ES-I3 (cell line): ENCODE measurements around the gene SSH3.

ENCODE experiments used
- H3K36me3 ChIP-seq: 2 replicates; pipeline ENCODE4 v1.6.1; 2013; ENCODE audit warnings: mild to moderate bottlenecking, low read length, control low read depth, moderate library complexity; ENCODE audit not compliant: insufficient read depth
- H3K4me1 ChIP-seq: 2 replicates; pipeline ENCODE4 v1.6.1; 2013; ENCODE audit warnings: mild to moderate bottlenecking, control low read depth, low read length; ENCODE audit not compliant: insufficient read depth
- H3K9ac ChIP-seq: 2 replicates; pipeline ENCODE4 v1.6.1; 2013; ENCODE audit warnings: low read depth, mild to moderate bottlenecking, low read length, moderate library complexity
- H3K9me3 ChIP-seq: 2 replicates; pipeline ENCODE4 v1.6.1; 2013; ENCODE audit warnings: mild to moderate bottlenecking, low read length, moderate library complexity; ENCODE audit not compliant: control insufficient read depth, insufficient read depth

Gene SSH3

DNA sequence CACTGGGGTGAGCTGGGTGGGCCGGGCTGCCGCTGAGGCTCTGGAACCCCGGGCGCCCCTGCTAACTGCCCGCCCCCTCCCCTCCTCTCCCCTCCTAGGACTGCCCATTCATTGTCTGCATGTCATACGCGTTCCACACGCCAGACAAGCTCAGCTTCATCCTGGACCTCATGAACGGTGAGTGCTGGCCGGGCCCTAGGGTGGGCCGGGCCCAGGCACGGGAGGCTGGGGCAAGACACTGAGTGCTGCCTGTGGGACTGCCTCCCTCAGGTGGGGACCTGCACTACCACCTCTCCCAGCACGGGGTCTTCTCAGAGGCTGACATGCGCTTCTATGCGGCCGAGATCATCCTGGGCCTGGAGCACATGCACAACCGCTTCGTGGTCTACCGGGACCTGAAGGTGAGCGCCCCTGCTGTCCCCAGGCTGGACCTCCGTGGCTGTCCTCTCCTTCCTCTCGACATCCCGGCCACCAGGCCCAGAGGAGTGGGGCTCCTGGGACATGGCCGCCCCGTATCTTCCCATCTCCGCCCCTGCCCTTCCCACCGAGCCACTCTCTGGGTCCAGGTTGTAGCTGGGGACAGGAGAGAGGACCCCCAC lies 21.7 kb upstream of the SSH3 start:
- H3K36me3 ChIP-seq: peaks cover 4% of the 10 kb centered on the region
- no peaks in the 10 kb centered on the region for H3K9me3 ChIP-seq
- peaks cover 14% of the 10 kb centered on the region for H3K4me1 ChIP-seq
- H3K9ac ChIP-seq: no peak overlapping the region

DNA sequence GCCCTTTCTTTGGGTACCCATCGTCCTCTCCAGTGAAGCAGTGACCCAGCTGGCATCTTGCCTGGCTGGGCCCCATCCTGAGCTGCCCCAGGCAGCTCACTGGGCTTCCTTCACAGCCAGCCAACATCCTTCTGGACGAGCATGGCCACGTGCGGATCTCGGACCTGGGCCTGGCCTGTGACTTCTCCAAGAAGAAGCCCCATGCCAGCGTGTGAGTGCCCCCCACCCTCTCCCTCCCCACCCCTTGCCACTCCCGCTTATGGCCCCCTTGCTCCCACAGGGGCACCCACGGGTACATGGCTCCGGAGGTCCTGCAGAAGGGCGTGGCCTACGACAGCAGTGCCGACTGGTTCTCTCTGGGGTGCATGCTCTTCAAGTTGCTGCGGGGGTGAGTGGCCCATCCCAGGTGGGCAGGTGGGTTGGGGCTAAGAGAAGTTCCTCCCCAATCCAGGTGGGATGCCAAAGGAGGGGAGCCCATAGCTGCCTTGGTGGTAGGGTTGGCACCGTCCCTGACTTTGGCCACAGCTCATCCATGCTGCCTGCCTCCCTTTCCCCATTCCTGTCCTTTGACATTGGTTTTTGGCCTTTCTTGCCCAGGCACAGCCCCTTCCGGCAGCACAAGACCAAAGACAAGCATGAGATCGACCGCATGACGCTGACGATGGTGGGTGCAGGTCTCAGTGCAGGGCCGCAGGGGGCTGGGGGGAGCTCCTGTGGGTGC lies 21.0 kb upstream of the SSH3 start:
- Histone ChIP-seq H3K4me1 (peaks cover 7% of the 10 kb centered on the region), H3K9ac (no peak overlapping the region), H3K36me3 (peaks cover 4% of the 10 kb centered on the region), H3K9me3 (no peaks in the 10 kb centered on the region)

DNA sequence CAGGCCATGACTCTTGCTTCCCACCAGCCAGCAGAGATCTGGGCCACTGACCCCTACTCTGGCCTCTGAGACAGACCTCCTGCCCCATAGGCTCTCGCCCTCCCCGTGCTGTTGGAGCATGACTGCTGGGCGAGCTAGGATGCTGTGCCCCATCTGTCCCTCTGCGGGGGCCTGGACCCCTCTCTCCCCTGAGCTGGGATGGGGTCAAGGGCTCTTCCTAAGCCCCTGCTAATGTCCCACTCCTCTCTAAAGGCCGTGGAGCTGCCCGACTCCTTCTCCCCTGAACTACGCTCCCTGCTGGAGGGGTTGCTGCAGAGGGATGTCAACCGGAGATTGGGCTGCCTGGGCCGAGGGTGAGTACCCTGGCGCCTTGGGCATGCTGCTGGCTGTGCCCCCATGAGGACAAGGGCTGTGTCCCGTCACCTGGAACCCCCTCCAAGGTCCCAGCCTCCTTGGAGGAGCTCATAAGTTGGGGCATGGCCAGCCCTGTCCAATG lies 20.4 kb upstream of the SSH3 start:
- H3K36me3 ChIP-seq: peaks cover 4% of the 10 kb centered on the region
- peaks cover 9% of the 10 kb centered on the region for H3K4me1 ChIP-seq
- no peaks in the 10 kb centered on the region for H3K9me3 ChIP-seq
- no peak overlapping the region for H3K9ac ChIP-seq

DNA sequence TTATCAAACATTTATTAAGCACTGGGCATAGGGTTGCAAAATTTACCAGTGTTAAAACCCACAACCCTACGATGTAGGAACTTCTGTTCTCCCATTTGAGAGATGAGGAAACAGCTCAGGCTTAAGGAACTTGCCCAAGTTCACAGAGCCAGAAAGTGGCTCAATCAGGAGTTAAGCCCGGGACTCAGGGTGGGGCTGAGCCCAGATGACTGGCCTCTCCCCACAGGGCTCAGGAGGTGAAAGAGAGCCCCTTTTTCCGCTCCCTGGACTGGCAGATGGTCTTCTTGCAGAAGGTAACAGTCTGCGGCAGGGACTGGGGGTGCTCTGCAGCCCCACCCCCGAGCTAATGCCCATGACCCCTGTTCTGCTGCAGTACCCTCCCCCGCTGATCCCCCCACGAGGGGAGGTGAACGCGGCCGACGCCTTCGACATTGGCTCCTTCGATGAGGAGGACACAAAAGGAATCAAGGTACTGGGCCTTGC lies 19.8 kb upstream of the SSH3 start:
- H3K36me3 ChIP-seq: peaks cover 4% of the 10 kb centered on the region
- peaks cover 9% of the 10 kb centered on the region for H3K4me1 ChIP-seq
- no peak overlapping the region for H3K9ac ChIP-seq
- no peaks in the 10 kb centered on the region for H3K9me3 ChIP-seq

DNA sequence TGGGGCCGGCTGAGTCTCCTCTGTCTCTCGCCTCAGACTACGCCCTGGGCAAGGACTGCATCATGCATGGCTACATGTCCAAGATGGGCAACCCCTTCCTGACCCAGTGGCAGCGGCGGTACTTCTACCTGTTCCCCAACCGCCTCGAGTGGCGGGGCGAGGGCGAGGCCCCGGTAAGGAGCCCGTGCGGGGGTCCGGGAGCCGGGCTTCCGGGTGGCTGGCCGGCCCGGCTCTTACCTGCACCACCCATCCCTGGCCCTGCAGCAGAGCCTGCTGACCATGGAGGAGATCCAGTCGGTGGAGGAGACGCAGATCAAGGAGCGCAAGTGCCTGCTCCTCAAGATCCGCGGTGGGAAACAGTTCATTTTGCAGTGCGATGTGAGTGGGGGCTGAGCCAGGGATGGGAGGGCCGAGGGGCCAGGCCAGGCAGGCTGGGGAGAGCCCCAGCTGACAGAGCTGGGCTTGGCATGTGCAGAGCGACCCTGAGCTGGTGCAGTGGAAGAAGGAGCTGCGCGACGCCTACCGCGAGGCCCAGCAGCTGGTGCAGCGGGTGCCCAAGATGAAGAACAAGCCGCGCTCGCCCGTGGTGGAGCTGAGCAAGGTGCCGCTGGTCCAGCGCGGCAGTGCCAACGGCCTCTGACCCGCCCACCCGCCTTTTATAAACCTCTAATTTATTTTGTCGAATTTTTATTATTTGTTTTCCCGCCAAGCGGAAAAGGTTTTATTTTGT lies 18.4 kb upstream of the SSH3 start:
- H3K36me3 ChIP-seq: peaks cover 2% of the 10 kb centered on the region; the same call in 1 of the 2 replicates
- no peak overlapping the region for H3K9ac ChIP-seq
- H3K9me3 ChIP-seq: no peaks in the 10 kb centered on the region
- peaks cover 9% of the 10 kb centered on the region for H3K4me1 ChIP-seq

DNA sequence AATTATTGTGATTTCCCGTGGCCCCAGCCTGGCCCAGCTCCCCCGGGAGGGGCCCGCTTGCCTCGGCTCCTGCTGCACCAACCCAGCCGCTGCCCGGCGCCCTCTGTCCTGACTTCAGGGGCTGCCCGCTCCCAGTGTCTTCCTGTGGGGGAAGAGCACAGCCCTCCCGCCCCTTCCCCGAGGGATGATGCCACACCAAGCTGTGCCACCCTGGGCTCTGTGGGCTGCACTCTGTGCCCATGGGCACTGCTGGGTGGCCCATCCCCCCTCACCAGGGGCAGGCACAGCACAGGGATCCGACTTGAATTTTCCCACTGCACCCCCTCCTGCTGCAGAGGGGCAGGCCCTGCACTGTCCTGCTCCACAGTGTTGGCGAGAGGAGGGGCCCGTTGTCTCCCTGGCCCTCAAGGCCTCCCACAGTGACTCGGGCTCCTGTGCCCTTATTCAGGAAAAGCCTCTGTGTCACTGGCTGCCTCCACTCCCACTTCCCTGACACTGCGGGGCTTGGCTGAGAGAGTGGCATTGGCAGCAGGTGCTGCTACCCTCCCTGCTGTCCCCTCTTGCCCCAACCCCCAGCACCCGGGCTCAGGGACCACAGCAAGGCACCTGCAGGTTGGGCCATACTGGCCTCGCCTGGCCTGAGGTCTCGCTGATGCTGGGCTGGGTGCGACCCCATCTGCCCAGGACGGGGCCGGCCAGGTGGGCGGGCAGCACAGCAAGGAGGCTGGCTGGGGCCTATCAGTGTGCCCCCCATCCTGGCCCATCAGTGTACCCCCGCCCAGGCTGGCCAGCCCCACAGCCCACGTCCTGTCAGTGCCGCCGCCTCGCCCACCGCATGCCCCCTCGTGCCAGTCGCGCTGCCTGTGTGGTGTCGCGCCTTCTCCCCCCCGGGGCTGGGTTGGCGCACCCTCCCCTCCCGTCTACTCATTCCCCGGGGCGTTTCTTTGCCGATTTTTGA lies 17.5 kb upstream of the SSH3 start:
- no peaks in the 10 kb centered on the region; the same call in 1 of the 2 replicates for H3K36me3 ChIP-seq
- H3K9ac ChIP-seq: no peak overlapping the region
- peaks cover 9% of the 10 kb centered on the region for H3K4me1 ChIP-seq

DNA sequence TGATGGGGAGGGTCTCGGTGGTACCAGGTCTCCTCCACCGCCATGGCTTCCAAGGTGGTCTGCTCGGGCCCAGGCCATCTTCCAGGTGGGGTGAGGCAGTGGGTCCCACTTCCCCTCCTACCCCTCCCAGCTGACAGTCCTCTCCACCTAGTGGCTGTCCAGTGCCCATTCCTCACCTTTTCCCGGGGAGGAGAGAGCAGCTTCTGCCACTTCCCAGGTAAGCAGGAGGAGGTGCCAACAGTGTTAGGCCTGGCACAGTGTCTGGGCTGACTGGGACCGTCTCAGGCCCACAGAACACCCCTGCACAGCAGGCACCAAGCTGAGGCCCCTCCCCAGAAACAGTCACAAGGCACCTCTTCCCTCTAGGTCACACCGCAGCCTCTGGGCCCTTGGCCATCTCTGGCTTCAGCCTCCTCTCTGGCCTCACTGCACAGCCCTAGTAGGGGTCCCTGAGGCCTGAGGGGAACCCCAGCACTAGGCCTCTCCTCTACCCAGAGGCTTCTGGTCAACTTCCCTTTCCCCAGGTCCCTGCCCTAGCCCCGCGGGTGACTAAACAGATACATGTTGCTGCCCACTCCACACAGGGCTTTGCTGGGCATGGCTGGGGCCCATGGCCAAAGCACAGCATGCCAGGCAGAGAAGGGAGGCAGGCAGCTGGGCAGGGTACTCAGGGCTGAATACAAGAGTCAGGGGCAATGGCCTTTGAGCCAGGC lies 16.6 kb upstream of the SSH3 start:
- Histone ChIP-seq H3K4me1 (peaks cover 9% of the 10 kb centered on the region), H3K9ac (no peak overlapping the region), H3K9me3 (no peaks in the 10 kb centered on the region), H3K36me3 (no peaks in the 10 kb centered on the region; the same call in 1 of the 2 replicates)

More for the DNA sequence above, 17.5 kb upstream of the SSH3 start:
- no peaks in the 10 kb centered on the region for H3K9me3 ChIP-seq

DNA sequence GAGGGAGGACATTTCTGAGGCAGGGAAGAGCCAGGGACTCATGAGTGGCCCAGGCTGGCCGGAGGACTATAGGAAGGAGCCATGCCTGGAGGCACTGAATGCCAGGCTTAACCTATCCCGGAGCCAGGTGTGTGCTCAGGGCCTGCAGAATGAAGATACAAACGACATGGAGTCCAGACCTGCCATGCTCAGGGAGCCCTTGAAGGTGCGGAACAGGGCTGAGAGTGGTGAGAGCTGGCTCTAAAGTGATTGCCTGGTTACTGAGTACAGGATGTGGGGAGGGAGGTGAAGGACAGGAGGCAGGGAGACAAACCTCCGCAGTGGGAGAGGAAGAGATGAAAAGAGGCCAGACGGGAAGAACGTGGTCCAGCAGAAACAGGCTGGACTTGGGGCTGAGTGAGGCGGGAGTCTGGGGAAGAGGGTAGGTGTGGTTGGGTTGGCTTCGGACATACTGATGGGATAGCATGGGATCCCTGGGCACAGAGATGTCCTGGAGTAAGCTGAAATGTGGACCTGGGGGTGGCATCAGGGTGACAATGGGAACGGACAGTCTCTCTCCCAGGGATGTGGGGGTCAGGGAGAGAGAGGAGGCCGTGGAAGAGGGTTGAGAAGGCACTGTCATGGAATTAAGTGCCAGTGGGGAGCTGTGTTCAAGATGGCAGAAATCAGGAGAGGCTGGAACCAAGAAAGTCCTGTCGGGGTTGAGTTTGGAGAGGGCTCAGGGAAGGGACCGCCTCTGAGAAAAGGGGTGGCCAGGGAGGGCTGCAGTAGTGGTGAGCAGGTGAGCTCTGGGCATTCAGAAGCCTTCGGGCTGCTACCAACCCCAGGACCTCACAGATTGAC lies 15.8 kb upstream of the SSH3 start:
- Histone ChIP-seq H3K9ac (peak overlapping the region; percentile 67), H3K36me3 (no peaks in the 10 kb centered on the region; the same call in 1 of the 2 replicates), H3K4me1 (peaks cover 9% of the 10 kb centered on the region), H3K9me3 (no peaks in the 10 kb centered on the region)

DNA sequence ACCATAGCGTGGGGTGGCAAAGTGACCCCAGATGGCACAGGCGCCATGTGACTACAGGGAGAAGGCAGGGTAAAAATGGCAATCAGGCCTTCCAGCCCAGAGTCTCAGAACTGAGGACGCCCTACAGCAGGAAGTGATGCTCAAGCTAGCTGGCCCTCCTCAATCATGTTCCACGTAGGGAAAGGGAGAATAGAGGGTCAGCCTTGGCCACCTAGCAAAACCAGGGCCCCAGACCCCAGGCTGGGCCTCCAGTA lies 15.2 kb upstream of the SSH3 start:
- H3K9ac ChIP-seq: peak overlapping the region; percentile 67
- H3K9me3 ChIP-seq: no peaks in the 10 kb centered on the region
- no peaks in the 10 kb centered on the region; the same call in 1 of the 2 replicates for H3K36me3 ChIP-seq
- peaks cover 9% of the 10 kb centered on the region for H3K4me1 ChIP-seq

DNA sequence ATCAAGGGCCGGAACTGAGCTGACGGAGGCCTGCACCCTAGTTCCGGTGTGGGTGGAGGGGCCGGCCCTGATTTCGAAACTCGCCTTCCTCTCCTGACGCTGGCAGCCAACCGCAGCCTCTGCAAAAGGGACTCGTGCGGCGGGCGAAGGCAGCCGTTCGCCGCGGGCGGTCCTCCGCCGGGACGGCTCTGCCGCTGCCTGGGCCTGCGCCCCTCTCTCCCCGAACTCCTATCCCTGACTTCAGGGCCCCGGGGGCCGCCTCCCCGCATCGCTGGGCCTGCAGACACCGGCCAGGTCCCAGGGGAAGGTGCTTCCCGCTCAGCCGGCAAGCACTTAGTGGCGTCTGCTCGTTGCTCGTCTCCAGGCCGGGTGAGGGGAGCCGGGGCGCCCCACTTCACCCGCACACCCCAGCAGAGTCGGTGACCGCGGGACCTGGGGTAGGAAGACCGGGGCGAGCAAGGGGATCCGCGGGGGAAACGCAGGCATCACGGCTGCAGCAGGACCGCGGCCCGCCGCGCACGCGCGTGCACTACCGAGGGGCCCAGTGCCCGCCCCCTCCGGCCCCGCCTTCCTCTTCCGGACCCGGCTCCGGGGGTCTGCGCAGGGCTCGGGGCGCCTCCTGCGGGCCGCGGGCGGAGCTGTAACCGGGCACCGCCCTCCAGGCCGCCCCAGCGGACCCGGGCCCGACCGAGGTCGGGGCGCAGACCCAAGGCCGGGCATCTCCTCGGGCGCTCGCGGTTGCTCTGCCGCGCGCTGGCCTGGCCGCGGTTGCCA lies 14.7 kb upstream of the SSH3 start:
- H3K9me3 ChIP-seq: no peaks in the 10 kb centered on the region
- no peaks in the 10 kb centered on the region for H3K36me3 ChIP-seq
- H3K9ac ChIP-seq: peak overlapping the region; percentile 67
- peaks cover 9% of the 10 kb centered on the region for H3K4me1 ChIP-seq

DNA sequence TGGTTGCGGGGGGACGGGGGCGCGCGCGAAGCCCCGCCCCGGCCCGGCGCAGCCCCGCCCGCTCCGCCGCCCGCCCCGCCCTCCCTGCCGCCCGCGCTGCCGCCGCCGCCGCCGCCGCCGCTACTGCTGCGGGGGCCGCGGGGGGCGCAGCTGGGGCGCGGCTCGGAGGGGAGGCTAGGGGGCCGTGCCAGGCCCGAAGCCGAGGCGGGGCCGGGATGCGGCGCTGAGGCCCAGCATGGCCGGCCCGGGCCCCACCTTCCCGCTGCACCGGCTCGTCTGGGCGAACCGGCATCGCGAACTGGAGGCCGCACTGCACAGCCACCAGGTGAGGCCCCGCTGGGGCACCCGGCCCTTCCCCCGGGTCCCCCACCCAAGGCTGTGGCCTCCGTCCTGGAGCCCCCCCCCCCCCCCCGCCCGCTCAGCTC lies 14.1 kb upstream of the SSH3 start, which contains the start of gene ANKRD13D:
TSS of gene ANKRD13D (plus strand) at position 78 of the 425 bp plus-strand sequence. CDS start at position 236, 158 bp downstream.
- peak within 1 kb of the TSS; percentile 73 for H3K9ac ChIP-seq
- H3K4me1 ChIP-seq: peaks cover 9% of the 10 kb centered on the region
- H3K36me3 ChIP-seq: no peaks in the 10 kb centered on the region
- H3K9me3 ChIP-seq: no peaks in the 10 kb centered on the region
